Keratinocyte (primary cell): Measurements from ENCODE around the gene MOB2.

Source experiments
- EZH2 ChIP-seq: IDR thresholded peaks from one replicate; pipeline ENCODE4 v1.6.1; 2012; ENCODE audit warnings: inconsistent platforms, mild to moderate bottlenecking, low read length, moderate library complexity
- TF ChIP-seq, protein P1 (sequence below), 3 experiments: IDR thresholded peaks in 1 of 3; conservative IDR thresholded peaks in 1 of 3; optimal IDR thresholded peaks in 1 of 3; 2 replicates in 2 of 3; 3 replicates in 1 of 3; pipeline versions ENCODE3 to v1.5.1; 2011; ENCODE audit warnings: low read length in 3 of 3, mild to moderate bottlenecking in 3 of 3, moderate library complexity in 2 of 3, control low read depth in 1 of 3, inconsistent platforms in 1 of 3; ENCODE audit not compliant: insufficient read depth in 2 of 3; ENCODE audit errors: extremely low read depth in 1 of 3

DNA sequence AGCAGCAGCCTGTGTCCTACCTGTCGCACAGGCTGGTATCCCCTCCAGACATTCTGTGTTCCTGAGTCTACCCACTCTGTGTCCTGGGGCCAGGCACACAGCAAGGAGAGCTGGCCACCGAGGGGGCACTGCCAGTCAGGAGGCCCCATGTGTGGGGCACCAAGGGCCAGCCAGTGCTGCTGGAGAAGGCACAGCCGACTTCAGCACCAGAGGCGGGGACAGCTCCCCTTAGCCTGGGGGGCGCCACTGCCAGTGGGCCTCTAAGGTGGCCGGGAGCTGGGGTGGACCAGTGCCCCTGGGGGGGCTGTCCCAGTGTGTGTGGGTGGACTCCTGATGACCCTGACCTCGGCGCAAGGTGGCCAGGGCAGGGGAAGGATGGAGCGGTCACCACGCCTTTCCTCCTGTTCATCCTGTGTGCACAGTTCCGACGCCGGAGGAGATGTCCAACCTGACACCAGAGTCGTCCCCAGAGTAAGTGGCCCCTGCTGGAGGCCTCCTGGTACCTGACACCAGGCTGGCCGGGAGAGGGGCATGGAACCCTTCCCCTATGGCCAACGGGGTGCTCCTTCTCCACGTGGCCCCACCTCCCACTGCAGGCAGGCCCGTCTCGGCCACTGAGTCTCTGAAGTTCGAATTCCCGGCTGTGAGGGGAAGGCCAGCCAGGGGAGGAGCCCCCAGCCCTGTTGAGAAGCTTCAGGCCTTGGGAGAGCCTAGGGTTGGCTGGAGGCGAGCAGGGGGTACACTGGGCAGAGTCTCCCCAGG lies 35.4 kb downstream of the MOB2 start:
- TF ChIP-seq, protein P1, sequence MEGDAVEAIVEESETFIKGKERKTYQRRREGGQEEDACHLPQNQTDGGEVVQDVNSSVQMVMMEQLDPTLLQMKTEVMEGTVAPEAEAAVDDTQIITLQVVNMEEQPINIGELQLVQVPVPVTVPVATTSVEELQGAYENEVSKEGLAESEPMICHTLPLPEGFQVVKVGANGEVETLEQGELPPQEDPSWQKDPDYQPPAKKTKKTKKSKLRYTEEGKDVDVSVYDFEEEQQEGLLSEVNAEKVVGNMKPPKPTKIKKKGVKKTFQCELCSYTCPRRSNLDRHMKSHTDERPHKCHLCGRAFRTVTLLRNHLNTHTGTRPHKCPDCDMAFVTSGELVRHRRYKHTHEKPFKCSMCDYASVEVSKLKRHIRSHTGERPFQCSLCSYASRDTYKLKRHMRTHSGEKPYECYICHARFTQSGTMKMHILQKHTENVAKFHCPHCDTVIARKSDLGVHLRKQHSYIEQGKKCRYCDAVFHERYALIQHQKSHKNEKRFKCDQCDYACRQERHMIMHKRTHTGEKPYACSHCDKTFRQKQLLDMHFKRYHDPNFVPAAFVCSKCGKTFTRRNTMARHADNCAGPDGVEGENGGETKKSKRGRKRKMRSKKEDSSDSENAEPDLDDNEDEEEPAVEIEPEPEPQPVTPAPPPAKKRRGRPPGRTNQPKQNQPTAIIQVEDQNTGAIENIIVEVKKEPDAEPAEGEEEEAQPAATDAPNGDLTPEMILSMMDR (optimal IDR thresholded peaks at IDR 0.05 in 1 of 3, IDR thresholded peaks at IDR 0.05 in 1 of 3, conservative IDR thresholded peaks at IDR 0.05 in 1 of 3; ENCODE audit: extremely low read depth in 1 of 3, insufficient read depth in 2 of 3, low read length in 3 of 3), result no peak
- TF ChIP-seq EZH2, result no peak
